ENCODE measurements around the gene ANO7.

ANO7 gene

GRCh38 chr2:241273210-241274020 is 84.9 kb downstream of the ANO7 start:
- TF ChIP-seq POLR2A (IDR thresholded peaks at IDR 0.05; ENCODE audit: low read length), result no peak
- no peak for TF ChIP-seq GATA1 (IDR thresholded peaks at IDR 0.05; ENCODE audit: low read depth, low read length)
- DNase-seq, result no peak

GRCh38 chr2:241274127-241274526 is 85.7 kb downstream of the ANO7 start:
- no peak for DNase-seq
- TF ChIP-seq POLR2A (IDR thresholded peaks at IDR 0.05; ENCODE audit: low read length) (no peak), GATA1 (IDR thresholded peaks at IDR 0.05; ENCODE audit: low read depth, low read length) (no peak)
